VCaP (cell line): ENCODE measurements around the gene TSPAN18.

Experiments
- H3K27ac ChIP-seq: fragments of 450-650 bp; 2 replicates; pipeline ENCODE4 v1.5.1; 2017
- TF ChIP-seq, protein P1 (sequence below): fragments of 450-650 bp; conservative IDR thresholded peaks from 2 replicates; pipeline ENCODE4 v1.5.1; 2017; ENCODE audit warnings: mild to moderate bottlenecking, moderate library complexity

Gene TSPAN18

DNA sequence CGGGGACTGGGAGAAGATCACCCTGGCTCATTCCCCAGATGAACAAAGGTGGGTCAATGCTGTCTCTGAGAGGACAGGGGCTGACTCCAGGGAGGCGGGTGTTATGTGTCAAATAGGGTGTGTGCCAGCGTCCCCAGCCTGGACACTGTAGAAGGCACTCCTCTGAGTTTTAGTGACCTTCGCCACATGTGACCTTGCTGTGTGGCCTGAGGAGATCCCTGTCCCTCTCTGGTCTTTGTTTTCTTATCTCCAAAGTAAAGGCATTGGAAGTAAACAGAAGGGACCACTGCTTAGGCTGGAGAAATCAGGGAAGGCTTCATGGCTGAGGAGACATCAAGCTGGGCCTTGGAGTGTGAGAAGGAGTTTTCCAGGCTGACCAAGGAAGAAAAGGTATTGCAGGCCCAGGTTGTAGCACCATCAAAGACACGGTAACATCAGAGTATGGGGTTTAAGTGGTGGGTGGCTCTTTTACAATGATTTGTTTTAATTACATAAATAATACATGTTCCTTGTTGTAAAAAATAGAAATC, 149.5 kb downstream of the TSPAN18 start:
- TF ChIP-seq, protein P1, sequence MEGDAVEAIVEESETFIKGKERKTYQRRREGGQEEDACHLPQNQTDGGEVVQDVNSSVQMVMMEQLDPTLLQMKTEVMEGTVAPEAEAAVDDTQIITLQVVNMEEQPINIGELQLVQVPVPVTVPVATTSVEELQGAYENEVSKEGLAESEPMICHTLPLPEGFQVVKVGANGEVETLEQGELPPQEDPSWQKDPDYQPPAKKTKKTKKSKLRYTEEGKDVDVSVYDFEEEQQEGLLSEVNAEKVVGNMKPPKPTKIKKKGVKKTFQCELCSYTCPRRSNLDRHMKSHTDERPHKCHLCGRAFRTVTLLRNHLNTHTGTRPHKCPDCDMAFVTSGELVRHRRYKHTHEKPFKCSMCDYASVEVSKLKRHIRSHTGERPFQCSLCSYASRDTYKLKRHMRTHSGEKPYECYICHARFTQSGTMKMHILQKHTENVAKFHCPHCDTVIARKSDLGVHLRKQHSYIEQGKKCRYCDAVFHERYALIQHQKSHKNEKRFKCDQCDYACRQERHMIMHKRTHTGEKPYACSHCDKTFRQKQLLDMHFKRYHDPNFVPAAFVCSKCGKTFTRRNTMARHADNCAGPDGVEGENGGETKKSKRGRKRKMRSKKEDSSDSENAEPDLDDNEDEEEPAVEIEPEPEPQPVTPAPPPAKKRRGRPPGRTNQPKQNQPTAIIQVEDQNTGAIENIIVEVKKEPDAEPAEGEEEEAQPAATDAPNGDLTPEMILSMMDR = no peak
- no peak overlapping the region for H3K27ac ChIP-seq

DNA sequence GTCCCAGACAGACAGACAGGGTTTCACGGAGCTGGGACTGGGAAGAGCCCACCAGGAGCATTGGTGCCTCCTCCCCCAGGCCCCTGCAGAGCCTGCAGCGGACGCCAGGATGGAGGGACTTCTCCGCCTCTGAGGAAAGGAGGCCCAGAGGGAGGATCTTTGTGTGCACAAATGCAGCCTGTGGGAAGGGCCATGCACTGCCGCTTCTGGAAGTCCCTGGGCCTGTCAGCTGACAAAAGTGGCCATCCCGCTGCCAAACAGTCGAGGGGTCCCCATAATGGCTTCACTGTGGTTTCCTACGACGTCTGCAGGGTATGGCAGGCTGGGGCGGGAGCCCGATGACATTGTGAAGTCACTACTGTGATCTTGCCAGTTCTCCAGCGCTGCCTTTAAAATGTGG, 150.1 kb downstream of the TSPAN18 start:
- H3K27ac ChIP-seq = no peak overlapping the region
- TF ChIP-seq, protein P1 = no peak

DNA sequence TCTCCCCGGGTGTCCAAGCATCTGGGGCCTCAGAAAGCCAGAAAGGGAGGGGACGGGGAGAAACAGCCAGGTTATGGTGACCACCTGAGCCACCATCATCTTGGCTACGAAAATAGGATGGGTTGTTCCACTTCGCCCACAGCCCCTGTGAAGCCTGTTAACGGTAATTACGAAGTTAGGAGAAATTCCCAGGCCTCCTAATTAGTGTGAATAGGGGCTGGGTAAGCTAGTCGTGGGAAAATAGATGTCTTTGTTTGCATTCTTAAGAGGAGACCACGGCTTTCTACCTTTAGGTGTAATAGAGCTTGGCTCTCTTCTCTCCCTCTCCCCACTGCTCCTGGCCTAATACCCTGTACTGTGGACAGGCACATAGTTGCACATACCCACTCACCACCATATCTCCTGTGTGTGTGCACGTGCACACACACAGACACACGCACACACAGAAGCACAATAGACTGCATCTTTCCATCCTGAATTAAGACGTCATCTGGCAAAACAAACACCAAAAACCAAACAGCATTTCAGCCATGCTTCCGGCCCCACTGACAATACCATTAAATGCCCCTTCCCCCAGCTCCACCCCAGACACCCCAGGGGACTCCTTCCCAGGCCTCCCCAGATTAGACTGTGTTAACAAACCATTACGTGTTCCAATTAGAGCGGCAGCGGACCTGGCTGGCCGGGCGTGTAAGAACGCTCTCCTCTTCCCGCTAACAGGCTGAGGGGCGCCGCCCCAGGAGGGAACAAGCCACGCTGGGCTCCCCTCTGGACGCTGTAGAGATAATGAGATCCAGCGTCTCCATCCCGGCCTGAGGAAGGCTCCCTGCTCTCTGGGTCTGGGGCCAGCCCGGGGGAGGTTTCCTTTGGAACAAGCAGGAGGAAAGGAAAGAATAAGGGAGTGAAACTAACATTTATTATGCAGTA, 151.1 kb downstream of the TSPAN18 start:
- TF ChIP-seq, protein P1 = no peak
- no peak overlapping the region for H3K27ac ChIP-seq

DNA sequence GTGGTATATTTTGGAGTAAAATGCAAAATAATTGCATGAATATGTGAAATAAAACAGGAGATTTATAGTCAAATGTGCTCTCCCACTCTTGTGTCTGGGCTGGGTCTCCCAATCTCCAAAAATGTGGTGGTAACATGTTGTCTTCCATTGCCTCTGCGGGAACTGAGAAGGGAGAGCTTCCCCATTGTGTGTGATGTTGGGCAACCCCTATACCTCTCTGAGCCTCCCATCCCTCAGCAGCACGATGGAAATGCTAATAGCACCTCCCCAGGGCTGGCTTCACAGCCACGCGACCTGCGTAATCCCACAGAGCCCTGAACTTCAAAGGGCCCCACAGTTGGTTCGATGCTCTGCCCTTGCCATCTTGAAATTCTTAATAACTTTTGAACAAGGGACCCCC, 151.9 kb downstream of the TSPAN18 start:
- TF ChIP-seq, protein P1 = no peak
- no peak overlapping the region for H3K27ac ChIP-seq

DNA sequence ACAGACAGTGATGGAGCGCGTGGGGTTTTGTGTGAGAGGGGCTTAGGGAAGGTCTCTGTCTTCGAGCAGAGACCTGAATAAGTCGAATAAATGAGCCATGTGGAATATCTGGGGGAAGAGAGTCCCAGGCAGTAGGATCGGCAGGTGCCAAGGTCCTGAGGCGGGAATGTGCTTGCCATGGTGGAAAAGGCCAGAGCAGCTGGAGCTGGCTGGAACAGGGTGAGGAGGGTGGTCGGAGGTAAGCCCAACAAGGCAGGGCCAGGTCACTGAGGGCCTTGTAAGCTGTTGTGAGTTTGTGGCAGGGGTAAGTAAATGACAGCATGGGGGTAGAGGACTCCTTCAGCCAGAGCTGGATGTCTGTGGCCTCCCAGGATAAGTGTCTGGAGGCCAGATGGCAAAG, 152.7 kb downstream of the TSPAN18 start:
- TF ChIP-seq, protein P1 = no peak
- H3K27ac ChIP-seq = no peak overlapping the region

DNA sequence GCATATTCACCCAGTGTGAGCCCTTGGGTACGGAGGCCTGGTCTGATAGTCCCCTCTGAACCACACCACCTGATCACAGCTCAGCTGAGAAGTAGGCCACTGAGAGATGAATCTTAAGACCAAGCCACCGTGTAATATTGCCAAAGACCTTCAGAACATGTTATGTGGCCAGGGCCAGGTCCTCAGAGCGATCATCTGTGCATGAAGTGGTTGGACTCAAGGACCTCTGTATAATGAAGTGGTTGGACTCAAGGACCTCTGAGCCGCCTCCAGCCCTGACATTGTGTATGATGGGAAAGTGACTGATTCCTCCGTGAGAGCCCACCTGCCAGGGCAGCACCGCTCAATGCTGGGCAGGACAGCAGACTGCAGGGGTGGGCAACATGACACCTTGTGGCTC, 153.7 kb downstream of the TSPAN18 start:
- no peak overlapping the region for H3K27ac ChIP-seq
- TF ChIP-seq, protein P1 = no peak

DNA sequence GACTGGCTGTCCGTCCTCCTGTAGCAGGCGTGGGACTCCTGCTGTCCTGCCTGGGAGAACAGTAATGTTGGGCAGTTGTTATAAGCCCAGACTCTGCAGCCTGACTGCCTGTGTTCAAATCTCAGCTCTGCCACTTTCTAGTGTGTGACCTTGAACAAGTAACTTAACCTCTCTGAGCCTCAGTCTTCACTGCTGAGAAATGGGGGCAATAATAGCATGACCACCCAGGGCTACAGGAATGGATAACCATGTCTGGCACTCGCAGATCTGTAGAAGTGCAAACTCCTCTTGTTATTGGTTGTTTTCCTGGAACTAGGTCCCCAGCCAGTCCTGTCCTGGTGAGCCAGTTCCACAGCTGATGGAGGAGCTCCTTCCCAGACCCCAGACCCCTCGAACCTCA, 154.2 kb downstream of the TSPAN18 start:
- no peak overlapping the region for H3K27ac ChIP-seq
- TF ChIP-seq, protein P1 = no peak
